ENCODE measurements around the gene DPM3.
A peak's percentile ranks its signal among the peaks of the same experiment; 100 is the strongest.

DPM3 gene

DNA sequence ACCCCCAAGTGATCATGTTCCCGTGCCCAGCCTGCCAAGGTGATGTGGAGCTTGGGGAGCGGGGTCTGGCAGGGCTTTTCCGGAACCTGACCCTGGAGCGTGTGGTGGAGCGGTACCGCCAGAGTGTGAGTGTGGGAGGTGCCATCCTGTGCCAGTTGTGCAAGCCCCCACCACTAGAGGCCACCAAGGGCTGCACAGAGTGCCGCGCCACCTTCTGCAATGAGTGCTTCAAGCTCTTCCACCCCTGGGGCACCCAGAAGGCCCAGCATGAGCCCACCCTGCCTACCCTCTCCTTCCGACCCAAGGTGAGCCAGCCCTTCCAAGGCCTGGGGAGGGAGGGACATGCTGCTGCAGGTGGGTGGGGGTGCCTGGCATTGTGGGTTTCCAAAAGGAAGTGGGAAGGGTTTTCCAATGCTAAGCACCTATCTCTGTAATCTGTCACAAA is 35.6 kb upstream of the DPM3 start:
- Histone ChIP-seq H3K27me3 (ENCODE audit: insufficient read depth, poor library complexity, severe bottlenecking) (no peaks in the 10 kb centered on the region), H3K36me3 (ENCODE audit: low read depth) (peaks cover 43% of the 10 kb centered on the region), H3K27ac (ENCODE audit: poor library complexity, severe bottlenecking) (no peak overlapping the region), H3K4me1 (ENCODE audit: insufficient read depth, poor library complexity, severe bottlenecking) (no peaks in the 10 kb centered on the region), H3K9me3 (ENCODE audit: severe bottlenecking) (no peaks in the 10 kb centered on the region), H3K4me3 (ENCODE audit: severe bottlenecking) (no peak overlapping the region)
- ATAC-seq (ENCODE audit: low read depth) (no peak), DNase-seq (ENCODE audit: low spot score) (no peak)
- TF ChIP-seq, protein P1, sequence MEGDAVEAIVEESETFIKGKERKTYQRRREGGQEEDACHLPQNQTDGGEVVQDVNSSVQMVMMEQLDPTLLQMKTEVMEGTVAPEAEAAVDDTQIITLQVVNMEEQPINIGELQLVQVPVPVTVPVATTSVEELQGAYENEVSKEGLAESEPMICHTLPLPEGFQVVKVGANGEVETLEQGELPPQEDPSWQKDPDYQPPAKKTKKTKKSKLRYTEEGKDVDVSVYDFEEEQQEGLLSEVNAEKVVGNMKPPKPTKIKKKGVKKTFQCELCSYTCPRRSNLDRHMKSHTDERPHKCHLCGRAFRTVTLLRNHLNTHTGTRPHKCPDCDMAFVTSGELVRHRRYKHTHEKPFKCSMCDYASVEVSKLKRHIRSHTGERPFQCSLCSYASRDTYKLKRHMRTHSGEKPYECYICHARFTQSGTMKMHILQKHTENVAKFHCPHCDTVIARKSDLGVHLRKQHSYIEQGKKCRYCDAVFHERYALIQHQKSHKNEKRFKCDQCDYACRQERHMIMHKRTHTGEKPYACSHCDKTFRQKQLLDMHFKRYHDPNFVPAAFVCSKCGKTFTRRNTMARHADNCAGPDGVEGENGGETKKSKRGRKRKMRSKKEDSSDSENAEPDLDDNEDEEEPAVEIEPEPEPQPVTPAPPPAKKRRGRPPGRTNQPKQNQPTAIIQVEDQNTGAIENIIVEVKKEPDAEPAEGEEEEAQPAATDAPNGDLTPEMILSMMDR (IDR thresholded peaks at IDR 0.05; ENCODE audit: poor library complexity, severe bottlenecking) = no peak

DNA sequence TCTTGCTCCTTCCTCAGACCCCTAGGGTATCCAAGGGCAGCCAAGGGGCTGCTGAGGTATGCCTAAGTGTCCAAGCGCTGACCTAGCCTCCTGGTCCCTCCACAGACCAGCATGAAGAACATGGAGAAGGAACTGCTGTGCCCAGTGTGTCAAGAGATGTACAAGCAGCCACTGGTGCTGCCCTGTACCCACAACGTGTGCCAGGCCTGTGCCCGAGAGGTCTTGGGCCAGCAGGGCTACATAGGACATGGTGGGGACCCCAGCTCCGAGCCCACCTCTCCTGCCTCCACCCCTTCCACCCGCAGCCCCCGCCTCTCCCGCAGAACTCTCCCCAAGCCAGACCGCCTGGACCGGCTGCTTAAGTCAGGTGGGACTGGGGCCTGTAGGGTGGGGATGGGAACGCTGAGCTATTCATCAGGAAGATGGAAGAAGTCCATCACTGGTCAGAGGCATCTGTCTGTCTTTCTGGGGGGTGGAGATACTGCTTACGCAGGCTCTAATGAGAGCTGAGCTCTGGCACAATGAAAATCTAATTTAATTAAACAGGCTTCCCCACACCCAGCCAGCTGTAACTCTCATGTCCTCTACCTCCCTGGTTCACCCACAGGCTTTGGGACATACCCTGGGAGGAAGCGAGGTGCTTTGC is 35.1 kb upstream of the DPM3 start:
- Histone ChIP-seq H3K27me3 (ENCODE audit: insufficient read depth, poor library complexity, severe bottlenecking) (no peaks in the 10 kb centered on the region), H3K27ac (ENCODE audit: poor library complexity, severe bottlenecking) (peak overlapping the region; percentile 61), H3K4me3 (ENCODE audit: severe bottlenecking) (no peak overlapping the region), H3K9me3 (ENCODE audit: severe bottlenecking) (no peaks in the 10 kb centered on the region), H3K36me3 (ENCODE audit: low read depth) (peaks cover 39% of the 10 kb centered on the region), H3K4me1 (ENCODE audit: insufficient read depth, poor library complexity, severe bottlenecking) (no peaks in the 10 kb centered on the region)
- ATAC-seq (ENCODE audit: low read depth) (no peak), DNase-seq (ENCODE audit: low spot score) (no peak)
- TF ChIP-seq, protein P1 (IDR thresholded peaks at IDR 0.05; ENCODE audit: poor library complexity, severe bottlenecking) = no peak

DNA sequence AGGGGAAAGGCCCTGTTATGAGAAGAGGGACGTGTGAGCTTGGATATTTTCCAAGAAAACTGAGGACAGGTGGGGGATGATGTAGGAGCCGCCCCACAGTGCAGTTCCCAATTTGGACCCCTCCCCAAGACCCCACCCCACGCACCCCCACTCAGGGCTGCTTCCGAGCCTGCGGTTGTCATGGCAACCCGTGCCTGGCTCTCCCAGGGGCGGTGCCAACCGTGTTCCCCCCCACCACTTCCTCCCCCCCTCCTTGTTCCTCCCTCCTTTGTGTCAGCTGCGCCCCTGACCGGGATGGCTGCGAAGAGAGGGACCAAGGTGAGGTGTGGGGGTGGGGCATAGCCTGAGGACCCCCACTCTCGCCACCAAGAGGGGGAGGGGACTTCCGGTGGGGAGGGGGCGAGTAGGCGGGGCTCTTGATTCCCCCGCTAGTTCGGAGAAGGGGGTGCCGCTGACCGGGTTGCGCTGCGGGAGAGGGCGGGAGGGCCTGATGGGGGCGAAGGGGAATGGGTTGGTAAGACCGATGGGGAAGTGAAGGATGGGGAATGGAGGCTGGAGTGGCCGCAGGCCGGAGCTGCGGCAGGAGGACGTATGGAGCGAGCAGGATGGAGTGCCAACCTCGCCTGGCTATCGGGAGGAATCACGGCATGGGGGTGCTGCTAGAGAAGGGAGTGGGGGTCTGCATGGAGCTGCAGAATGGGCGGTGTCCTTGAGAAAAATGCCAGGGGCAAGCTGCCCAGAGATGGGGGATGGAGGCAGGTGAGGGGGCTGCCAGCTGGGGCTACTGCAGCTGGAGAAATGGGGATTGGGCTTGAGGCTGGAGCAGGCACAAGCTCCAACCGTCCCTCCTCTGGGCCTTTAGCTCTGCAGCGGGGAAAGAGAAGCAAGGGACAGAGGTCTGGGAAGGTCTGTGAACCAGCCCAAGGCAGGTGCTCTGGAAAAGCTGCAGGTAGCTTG is 34.3 kb upstream of the DPM3 start:
- peaks cover 34% of the 10 kb centered on the region for H3K36me3 ChIP-seq (ENCODE audit: low read depth)

DNA sequence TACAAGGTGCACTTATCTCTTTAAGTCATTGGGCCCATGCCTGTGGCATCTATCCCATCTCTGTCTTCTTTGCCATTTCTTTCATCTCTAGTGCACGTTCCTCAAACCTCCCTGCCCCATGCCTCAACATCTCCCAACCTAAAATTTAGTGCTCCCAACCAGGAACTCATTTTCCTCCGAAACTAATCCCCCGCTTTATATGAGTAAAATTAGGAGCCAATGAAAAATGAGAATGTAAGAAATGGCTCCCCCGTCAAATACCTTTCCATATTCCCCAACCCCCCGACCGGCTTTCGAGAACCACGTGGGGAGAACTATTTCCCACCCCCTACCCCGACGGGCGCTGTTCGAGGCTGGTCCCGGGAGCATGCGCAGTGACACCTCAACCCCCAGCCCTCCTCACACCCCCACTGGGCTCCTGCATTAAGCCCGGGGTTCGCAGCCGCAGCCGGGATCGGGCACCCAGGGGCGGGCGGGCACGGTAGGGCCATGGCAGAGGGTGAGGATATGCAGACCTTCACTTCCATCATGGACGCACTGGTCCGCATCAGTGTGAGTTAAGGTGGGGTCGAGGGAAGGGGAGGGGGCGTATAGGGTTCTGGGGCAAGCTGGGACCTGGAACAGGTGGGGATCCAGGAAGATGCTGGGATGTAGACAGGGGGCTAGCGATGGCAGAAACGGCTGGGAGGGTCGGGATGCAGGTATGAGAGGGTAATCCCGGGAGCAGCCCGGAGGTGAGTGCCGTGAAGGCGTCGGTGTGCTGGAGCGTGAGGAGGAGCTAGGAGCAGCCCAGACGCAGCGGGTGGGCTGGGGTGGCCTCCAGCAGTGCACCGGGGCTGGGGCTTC is 33.4 kb upstream of the DPM3 start, which contains the start of gene TRIM46:
Gene TRIM46 (plus strand): TSS at position 372 of the 846 bp plus-strand sequence. CDS start 118 bp downstream, at position 490.
- peak within 1 kb of the TSS; percentile 69 for H3K4me3 ChIP-seq (ENCODE audit: severe bottlenecking)
- H3K9me3 ChIP-seq (ENCODE audit: severe bottlenecking) = no peaks in the 10 kb centered on the region
- TF ChIP-seq, protein P1 (IDR thresholded peaks at IDR 0.05; ENCODE audit: poor library complexity, severe bottlenecking) = peak; percentile 81
- H3K27ac ChIP-seq (ENCODE audit: poor library complexity, severe bottlenecking) = peak within 1 kb of the TSS; percentile 61
- H3K36me3 ChIP-seq (ENCODE audit: low read depth) = peaks cover 32% of the 10 kb centered on the region
- H3K27me3 ChIP-seq (ENCODE audit: insufficient read depth, poor library complexity, severe bottlenecking) = no peaks in the 10 kb centered on the region
- DNase-seq (ENCODE audit: low spot score) = peak; percentile 71
- ATAC-seq (ENCODE audit: low read depth) = peak; percentile 22; the same call in 2 of the 3 replicates
- no peaks in the 10 kb centered on the region for H3K4me1 ChIP-seq (ENCODE audit: insufficient read depth, poor library complexity, severe bottlenecking)

More for the DNA sequence above, 34.3 kb upstream of the DPM3 start:
- Histone ChIP-seq H3K4me1 (ENCODE audit: insufficient read depth, poor library complexity, severe bottlenecking) (no peaks in the 10 kb centered on the region), H3K27me3 (ENCODE audit: insufficient read depth, poor library complexity, severe bottlenecking) (no peaks in the 10 kb centered on the region), H3K4me3 (ENCODE audit: severe bottlenecking) (peak overlapping the region; percentile 69), H3K9me3 (ENCODE audit: severe bottlenecking) (no peaks in the 10 kb centered on the region), H3K27ac (ENCODE audit: poor library complexity, severe bottlenecking) (peak overlapping the region; percentile 61)
- ATAC-seq (ENCODE audit: low read depth) = no peak
- DNase-seq (ENCODE audit: low spot score) = no peak
- TF ChIP-seq, protein P1 (IDR thresholded peaks at IDR 0.05; ENCODE audit: poor library complexity, severe bottlenecking) = no peak

Measured in RWPE2 (cell line).